Hippocampal formation (tissue), 2 donors: ENCODE results near the gene ZMIZ1.
"Not testable (repeated sequence)": the region's sequence is repeated elsewhere in the genome, so short reads cannot be mapped to it uniquely, and the experiment has no call there.

Source experiments
- DNase-seq, 2 donors: peaks; one replicate each; lab custom pipeline; 2025; lab: John Stamatoyannopoulos, UW

Gene ZMIZ1

DNA sequence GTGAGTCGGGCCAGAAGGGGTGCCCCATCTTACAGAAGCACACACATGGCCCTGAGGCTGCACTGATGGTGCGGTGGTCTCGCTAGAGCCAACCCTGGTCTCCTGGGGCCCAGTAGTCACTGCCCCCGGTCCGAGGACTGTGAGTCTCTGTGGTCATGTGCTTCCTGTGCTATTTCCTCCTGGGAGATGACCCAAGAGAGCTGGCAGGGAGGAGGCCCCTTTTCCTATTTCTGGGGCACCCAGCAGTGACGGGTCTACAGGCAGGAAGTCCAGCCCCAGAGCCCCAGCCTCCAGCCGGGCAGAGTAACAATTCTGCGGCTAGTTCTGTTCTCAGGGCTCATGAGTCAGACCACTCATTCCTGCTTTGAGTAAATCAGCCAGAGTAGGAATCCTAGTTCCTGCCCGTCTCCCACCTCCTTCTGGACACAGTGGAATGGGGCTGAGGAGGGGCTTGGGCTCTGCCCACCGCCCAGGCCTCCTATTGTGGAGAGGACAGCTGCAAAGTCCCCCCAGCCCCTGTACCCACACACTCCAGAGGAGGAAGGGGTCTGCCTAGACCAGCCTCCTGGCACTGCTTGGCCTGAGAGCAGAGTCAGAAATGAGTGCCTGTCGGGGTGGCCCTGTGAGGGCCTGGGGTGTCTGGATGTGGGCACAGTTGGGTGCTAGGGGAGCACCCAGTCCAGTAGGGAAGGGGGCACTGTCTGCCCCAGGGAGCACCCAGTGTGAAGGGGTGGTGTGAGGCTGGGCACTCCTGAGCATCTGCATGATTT, 198.0 kb downstream of the ZMIZ1 start:
- peak; percentile 54 to 62 for DNase-seq

DNA sequence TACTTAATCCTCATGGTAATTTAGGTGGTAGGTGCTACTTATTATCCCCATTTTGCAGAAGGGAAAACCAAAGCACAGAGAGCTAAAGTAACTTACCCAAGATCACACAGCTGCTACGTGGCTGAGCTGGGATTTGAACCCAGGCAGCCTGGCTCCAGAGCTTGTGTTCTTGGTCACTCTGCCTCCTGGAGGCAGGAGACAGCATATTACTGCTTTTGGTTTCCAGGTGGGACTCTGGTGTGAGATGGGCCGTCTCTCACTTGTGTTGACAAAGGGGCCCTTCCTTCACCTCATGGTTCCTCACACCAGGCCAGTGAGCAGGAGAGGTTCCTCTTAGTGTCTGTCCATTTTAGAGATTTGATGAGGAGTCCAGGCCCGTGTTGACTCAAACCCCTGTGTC, 198.7 kb downstream of the ZMIZ1 start:
- DNase-seq = no peak

DNA sequence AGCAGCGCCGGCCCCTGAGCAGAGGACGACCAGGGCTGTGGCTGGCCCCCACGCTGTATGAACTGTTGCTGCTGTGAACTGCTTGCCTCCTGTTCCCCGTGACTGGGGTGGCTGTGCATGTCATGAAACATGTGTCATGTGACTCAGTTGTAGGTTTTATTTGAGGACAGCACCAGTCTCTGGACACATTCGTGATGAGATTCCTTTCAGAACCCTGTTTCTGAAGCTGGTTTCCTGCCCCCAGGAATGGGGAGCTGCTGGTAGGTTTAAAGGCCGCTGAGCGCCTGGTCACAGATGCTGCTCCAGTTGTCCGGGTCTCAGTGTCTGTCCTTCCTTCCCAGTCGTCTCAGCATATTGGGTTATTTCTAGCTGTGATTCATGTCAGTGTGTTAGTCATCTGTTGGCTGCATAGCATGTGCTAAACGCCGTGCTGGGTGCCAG, 199.4 kb downstream of the ZMIZ1 start:
- no peak for DNase-seq

DNA sequence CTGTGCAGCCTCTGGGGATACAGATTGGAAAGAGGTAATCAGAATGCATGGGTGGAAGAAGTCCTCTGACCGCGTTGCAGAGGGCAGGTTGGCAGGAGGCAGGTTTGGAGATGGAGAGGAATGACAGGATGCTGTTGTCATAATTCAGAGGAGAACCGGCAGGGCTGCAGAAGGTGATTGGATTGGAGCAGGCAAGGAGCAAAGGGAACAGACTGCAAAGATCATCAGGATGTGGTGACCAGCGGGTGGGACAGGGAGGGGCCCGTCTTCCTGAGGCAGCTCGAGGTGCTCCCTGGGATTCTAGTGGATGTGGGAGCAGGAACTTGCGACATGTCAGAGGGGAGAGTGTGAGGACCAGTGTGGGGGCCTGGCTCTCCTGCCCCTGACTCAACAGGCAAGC, 200.0 kb downstream of the ZMIZ1 start:
- no peak for DNase-seq

DNA sequence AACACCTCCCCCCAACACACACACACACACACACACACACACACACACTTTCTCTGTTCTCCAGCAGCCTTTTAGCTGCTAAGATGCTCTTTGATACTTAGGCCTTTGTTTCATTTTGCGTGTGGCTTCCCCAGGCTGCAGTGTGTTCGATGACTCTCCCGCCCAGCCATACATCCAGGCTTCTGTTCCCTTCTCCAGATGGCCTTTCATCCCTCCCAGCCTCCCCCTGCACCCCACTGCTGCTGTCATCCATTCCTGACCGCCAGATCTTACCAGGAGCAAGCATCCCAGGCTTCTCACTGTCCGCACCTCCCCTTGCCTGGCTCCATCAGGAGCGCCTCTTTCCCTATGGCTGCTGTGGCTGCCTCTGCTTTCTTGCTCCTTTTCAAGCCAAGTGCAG, 200.7 kb downstream of the ZMIZ1 start:
- peak in 1 of 2 donors; percentile 38 for DNase-seq

DNA sequence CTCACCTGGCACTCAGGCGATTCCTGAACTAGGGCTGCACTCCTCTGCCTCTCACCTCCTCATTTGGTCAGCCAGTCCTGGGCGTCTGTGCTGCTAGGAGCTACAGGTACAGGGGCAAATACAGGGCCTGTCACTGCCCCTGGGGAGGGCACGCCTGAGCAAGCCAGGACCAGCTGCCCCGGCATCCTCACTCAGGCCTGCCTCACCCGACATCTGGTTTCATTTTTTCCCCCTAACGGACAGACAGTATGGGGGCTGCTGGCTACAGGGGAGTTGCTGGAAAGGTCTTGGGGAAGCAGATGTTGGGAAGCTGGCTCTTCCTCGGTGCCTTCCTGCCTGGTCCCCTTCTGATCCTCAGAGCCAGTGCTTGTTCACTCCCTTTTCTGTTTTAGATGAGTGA, 201.2 kb downstream of the ZMIZ1 start:
- no peak for DNase-seq

DNA sequence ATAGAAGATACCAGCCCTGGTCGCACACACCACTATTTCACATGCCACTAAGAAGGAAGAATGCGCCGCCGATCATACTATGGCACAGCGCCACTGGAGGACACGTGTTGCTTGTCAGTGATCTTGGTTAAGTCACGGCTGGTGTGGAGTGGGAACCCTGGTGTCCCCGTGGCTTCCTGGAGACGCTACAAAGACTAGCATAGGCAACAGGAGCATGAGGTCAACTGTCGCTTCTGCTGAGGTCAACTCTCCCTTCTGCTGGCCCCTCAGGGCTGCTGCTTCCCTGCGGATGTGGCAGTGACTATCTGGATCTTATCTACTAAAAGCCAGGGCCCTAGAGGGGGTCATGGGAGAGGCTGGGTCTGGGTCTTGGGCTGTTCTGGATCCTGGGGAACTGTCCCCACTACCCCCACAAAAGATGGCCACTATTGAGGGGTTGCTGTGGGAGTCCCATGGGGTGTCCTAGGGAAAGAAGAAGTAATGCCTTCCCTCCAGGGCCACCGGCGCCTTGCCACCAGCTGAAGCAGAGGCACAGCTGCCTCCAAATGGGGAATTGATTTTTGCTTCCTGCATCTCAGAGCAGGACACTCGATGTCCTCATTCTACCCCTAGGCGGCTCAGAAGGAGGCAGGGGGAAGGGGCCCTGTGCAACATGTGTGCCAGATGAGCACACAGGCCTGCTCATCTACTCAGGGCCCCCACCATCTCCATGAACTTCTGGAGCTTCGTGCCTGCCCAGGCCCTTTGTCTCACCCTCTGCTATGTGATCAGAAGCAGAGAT, 201.9 kb downstream of the ZMIZ1 start:
- DNase-seq = no peak

DNA sequence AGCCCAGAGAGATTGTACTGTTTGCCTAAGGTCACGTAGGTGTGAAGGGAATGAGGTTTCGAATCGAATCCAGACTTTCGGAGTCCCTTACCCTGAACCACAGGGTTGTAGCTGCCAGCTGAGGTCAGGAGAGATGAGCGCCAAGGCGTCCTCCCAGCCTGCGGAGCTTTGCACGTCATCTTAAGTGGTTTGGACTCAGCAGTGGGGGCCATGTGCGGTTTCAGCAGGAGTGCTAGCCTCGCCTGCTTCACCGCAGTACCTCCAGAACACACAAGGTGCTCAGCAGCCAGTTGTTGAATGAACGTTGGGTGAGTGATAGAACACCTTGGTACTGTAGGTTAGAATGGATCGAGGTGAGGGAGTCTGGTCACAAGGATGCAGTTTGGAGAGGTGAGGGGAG, 203.6 kb downstream of the ZMIZ1 start:
- no peak for DNase-seq

DNA sequence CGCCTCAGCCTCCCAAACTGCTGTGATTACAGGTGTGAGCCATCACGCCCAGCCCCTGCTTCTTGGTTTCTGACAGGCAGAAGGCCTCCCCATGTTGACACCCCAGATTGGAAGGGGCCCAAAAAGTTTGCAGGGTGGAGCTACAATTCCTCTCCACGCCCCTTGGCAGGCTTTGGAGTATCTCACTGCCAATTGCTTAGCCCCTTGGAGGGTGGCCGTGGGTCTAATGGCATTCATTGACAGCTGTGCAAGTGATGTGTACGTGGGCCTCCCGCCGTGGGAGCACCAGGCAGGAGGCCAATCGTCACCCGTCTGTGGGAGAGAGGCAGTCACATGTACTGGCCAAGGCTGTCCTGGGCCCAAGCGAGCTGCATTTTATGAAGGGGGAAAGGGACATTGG, 204.8 kb downstream of the ZMIZ1 start:
- DNase-seq = no peak

DNA sequence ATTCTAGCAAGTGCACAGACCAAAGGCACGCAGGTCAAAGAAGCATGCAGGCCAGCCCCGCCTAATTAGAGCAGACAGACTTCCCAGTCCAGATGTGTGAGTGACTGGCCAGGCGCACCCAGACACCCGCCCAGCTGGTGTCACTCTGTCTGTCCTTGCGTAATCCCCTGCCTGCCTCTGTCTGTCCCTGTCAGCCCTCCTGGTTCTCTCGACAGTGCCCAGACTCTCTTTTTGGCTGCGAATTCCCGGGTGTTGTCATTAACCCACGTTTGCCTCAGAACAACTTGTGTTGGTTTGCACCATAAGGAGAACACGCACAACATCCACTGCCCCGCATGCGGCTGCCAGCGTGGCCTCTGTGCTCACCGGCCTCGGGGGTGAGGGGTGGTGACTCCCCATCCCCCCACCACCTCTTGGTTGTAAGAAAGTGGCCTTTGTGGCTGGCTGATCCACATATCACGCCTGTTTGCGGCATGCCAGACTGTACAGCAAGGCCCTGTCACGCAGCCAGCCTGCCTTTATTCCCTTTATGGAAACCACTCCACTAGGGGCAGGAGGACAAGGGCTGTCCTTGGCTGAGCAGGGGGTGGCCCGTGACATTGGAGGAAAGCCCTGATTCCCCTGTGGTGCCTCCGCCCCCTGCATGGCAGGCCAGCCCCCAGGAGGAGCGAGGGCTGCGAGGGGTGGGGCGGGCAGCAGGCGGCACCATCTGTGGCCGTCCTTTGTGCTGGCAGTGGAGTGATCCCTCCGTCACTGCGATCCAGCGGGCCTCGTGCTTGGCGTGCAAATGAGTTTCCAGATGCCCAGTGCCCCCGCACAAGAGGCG, 205.7 kb downstream of the ZMIZ1 start:
- peak; percentile 92 to 96 for DNase-seq

DNA sequence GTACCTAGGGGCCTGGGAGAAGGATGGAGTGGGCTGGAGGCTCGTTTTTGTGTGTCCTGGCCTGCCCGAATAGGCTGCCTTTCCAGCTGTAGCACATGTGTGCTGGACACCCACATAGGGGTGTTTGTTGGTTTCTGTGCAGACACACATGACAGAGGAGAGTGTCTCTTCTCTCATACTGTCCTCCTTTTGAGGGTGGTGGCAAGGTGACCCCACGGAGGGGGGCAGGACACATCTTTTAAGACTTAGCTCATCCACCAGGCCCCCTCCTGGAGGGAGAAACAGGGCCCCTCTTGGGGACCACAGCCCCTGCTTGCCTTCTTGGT, 206.3 kb downstream of the ZMIZ1 start:
- no peak for DNase-seq

DNA sequence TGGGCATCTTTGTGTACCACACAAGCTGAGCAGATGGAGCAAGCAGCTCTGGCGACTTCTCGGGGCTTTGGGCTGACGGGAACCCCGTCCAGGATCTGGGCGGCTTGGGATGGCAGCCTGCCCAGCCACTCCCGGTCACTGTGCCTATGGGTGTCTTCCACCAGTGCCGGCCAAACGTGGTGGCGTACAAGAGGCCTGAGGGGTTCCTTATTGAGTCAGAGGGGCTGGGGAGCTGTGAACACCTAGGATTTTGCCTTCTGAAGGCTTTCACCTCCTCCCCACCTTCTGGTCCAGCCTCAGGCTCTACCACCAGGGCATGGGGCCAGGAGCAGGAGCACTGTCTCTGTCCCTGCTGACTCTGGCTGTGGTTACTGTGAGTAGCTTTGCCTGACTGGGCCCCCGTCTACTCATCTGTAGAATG, 206.7 kb downstream of the ZMIZ1 start:
- peak in 1 of 2 donors; percentile 69 for DNase-seq

DNA sequence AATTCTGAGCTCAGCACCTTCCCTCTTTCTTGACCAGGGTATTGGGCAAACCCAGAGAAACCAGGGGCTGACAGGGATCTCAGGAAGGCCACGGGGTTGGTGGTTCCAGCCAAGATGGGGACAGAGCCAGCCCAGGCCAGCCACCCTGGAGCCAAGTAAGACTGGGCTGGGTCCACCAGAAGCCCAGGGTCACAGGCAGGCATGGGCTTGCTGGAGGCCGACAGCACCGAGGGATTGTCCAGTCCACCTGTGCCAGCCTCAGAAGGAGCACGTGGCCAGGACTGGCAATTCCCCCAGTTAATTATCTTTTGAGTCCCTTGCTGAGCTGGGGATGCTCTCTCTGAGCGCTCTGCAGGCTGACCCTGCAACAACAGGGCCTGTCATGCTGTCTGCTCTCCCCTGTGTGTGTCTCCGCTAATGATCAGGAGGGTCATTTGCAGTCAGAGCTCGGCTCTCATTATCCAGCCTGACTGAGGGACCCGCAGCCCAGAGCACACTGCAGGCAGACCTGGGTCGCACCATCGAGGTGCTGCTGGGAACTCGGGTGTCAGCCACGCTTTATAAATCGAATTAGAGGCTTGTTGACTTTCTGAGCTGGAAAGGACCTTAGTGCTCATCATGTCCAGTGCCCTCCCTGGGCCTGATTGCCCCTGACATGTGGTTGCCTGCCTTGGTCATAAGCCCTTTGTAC, 209.0 kb downstream of the ZMIZ1 start:
- no peak for DNase-seq

DNA sequence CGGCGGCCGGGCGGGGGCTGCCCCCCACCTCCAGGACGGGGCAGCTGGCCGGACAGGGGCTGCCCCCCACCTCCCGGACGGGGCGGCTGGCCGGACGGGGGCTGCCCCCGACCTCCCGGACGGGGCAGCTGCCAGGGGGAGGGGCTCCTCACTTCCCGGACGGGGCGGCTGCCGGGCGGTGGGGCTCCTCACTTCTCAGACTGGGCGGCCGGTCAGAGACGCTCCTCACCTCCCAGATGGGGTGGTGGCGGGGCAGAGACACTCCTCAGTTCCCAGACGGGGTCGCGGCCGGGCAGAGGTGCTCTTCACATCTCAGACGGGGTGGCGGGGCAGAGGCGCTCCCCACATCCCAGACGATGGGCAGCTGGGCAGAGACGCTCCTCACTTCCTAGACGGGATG, 210.3 kb downstream of the ZMIZ1 start:
- DNase-seq = not testable (repeated sequence)

DNA sequence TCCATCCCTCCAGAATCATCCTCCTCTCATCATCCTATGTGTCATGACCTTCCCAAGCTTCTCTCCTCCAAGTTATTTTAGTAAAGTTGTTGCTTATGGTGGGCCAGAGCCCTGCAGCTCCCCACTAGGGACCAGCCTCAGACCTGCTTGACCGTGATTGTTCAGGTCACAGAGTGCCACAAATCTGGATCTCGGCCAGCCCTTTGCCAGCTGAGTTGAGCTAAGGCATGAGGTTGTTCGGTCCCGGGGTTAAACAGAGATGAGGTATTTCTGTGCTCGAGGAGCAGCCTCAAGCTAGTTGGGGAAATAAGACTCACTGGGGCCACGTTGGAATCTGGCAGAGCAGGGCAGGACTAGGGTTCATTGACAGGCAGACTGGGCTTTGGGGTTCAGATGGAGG, 212.2 kb downstream of the ZMIZ1 start:
- no peak for DNase-seq

DNA sequence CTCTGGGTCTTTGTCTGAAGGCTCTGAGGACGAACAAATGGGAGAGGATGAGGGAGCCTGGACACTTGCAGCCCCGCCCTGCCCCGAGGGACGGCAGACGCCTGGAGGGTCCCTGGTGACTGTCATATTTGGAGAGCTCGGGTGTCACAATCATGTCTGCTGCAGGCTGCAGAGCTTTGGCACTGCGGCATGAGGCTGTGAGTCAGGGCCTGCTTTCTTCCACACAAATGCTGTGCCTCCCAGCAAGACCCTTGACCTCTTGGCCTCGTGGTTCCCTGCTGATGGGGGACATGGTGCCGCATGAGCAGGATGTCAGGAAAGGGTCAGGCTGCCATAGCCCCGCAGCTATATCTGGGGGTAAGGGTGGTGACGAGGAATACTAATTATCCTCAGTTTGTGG, 213.6 kb downstream of the ZMIZ1 start:
- no peak for DNase-seq

DNA sequence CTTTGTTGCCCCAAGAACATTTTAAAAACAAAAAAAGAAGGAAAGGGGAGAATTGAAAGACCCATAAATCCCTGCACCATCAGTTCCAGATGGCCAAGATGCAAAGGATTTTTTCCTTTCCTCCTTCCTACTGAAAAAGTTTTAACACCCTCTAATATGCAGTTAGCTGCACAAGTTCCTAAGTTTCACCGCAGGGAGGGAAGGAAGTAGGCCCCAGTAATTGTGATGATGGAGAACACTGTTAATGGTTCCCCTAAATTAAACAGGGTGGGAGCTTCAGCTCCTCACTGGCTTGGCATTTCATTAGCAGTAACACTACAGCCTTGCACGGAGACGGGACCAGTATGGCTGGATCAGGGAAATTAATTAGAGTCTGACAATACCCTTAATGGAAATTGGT, 214.8 kb downstream of the ZMIZ1 start:
- DNase-seq = no peak

DNA sequence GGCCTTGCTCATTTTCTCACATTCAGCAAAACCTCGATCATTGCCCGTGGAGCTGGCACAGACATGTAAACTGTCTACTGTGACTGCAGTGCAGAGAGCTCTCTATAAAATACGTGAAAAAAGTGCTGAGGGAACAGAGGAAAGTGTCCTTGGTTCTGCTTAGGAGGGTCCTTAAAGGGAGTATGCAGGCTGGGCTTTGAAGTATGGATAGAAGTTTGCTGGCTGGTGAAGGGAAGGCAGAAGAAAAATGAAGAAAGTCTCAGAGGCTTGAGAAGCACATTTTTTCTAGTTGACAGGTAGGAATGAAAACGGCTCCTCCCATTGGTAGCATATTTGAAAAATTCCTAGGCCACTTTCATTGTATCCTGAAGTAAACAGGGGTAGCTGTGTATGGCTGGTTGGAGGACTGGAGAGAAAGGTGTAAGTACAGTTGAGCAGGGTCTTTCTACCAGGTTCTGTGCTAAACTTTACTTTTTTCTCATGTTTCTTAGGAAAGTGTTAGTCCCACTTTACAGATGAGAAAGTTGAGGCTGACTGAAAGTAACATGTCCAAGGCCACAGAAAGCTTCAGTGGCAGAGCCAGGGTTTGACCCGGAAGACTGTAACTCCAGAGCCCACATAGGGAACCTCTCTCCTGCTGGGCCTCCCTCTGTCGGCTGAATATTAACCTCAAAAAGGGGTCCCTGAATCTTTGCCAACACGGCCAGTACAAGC, 215.5 kb downstream of the ZMIZ1 start:
- DNase-seq = no peak

DNA sequence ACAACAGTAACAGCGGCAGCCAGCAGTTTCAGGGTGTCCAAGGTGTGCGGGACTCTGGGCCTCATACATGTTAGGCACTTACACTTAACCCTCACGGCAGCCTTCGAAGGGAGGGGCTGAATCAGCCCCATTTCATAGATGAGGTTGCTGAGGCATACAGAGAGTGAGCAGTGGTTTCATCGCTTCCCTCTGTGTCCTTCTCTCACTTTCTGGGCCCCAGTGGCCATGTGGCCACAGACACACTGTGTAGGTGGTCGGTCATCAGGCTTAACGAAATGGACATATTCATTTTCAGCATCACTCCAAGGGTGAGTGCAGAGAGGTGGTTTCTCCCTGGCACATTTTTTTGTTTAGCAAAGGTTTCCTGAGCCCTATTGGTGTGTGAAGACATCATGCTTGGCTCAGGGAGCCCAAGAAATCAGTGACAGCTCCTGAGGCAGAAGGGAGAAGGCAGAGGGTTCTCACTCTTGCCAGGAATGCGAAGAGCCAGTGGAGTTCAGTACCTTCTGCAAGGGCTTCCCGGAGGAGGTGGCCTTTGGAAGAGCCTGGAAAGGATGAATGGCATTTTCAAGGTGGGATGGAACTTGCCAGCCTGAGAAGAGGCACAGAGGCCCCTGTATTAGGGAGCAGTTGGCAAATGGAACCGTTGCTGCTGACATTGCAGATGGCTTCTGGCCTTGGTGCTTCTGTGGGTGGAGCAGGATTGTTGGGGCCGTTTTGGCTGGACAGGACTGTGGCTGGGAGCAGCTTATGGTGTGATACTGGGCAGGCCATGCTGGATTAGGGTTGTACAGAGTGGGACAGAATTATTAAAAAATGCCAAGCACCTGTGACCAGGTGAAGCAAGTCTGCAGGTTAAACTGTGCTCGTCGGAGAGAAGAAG, 216.8 kb downstream of the ZMIZ1 start:
- DNase-seq = no peak

DNA sequence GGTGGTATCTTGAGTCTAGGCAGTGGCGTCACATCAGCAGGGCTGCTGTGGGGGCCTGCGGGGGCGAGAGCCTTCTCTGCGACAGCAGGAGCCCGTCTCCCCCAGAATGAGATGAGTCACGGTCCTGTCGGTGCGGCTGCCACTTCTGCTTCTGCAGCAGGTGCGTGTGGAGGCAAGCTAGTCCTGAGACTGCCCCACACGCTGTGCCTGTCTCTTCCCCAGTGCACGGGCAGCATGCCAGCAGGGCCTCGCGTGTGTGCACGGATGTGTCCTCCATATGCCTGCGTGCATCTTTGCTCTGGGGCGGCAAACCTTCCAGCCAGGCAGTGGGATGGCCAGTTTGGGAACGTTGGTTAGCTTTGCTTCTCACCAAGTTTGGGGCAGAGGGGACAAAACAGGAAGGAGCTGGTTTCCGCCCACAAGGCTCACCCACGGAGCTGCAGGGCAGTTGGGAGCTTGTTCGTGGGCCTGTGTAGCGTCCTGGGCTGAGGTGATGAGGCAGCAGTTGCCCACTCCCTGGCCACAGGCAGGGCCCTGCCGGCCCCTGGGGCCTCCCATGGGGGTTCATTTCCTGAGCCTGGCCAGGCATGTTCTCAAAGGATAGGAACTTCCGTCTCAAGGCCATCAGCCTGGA, 217.7 kb downstream of the ZMIZ1 start:
- peak in 1 of 2 donors; percentile 49 for DNase-seq
